Hepatocyte (in vitro differentiated cells): ENCODE data around the gene SLC6A3. TPM values are rescaled to one million over a fixed set of nuclear protein-coding genes. Genes with fewer than 3 reads are reported as not detected.

Experiments
- DNase-seq: peaks from one replicate; pipeline ENCODE4 v3.0.0-alpha.2; 2016; ENCODE audit warnings: low spot score
- H2AFZ ChIP-seq: fragments of 200-600 bp; sonication (generic); 2 replicates; pipeline ENCODE4 v1.6.0; 2016; ENCODE audit warnings: antibody characterized with exemption, mild to moderate bottlenecking
- H3K27ac ChIP-seq: fragments of 200-600 bp; sonication (generic); 2 replicates; pipeline ENCODE4 v1.5.1; 2016; ENCODE audit warnings: mild to moderate bottlenecking
- H3K27me3 ChIP-seq: fragments of 200-600 bp; sonication (generic); 2 replicates; pipeline ENCODE4 v1.6.1; 2016
- H3K36me3 ChIP-seq: fragments of 200-600 bp; sonication (generic); replicated peaks from 2 replicates; pipeline ENCODE4 v1.5.1; 2016; ENCODE audit warnings: low read depth; ENCODE audit not compliant: insufficient read depth
- H3K4me1 ChIP-seq: fragments of 200-600 bp; sonication (generic); 2 replicates; pipeline ENCODE4 v1.5.1; 2016; ENCODE audit warnings: mild to moderate bottlenecking, moderate library complexity; ENCODE audit not compliant: insufficient read depth
- H3K4me2 ChIP-seq: fragments of 200-600 bp; sonication (generic); 2 replicates; pipeline ENCODE4 v1.6.0; 2016
- H3K4me3 ChIP-seq: fragments of 200-600 bp; sonication (generic); 2 replicates; pipeline ENCODE4 v1.5.1; 2016; ENCODE audit warnings: mild to moderate bottlenecking
- H3K79me2 ChIP-seq: fragments of 200-600 bp; sonication (generic); 2 replicates; pipeline ENCODE4 v1.6.0; 2017; ENCODE audit warnings: mild to moderate bottlenecking
- H3K9me2 ChIP-seq: fragments of 200-600 bp; sonication (generic); replicated peaks from 2 replicates; pipeline ENCODE4 v1.6.0; 2017; ENCODE audit warnings: mild to moderate bottlenecking; ENCODE audit not compliant: insufficient read depth
- H3K9me3 ChIP-seq: fragments of 200-600 bp; sonication (generic); 2 replicates; pipeline ENCODE4 v1.5.1; 2016; ENCODE audit warnings: low read depth, mild to moderate bottlenecking
- H4K20me1 ChIP-seq: fragments of 200-600 bp; sonication (generic); 2 replicates; pipeline ENCODE4 v1.6.0; 2016; ENCODE audit warnings: mild to moderate bottlenecking; ENCODE audit not compliant: insufficient read depth, poor library complexity, severe bottlenecking
- EZH2 ChIP-seq: fragments of 200-600 bp; sonication (generic); IDR thresholded peaks from 2 replicates; pipeline ENCODE4 v1.6.1; 2016; ENCODE audit warnings: antibody characterized with exemption, mild to moderate bottlenecking, borderline replicate concordance
- EZH2phosphoT487 ChIP-seq: fragments of 200-600 bp; sonication (generic); IDR thresholded peaks from one replicate; pipeline ENCODE4 v1.6.1; 2018; ENCODE audit warnings: antibody characterized with exemption, mild to moderate bottlenecking, low read depth, moderate library complexity; ENCODE audit not compliant: unreplicated experiment, severe bottlenecking
- WGBS: methylation state at CpG from one replicate; pipeline ENCODE4 v1.1.6; 2016; ENCODE audit warnings: low lambda C conversion rate; ENCODE audit errors: missing lambda C conversion rate; 5-methylcytosine and 5-hydroxymethylcytosine counted together
- polyA plus RNA-seq: library from polyadenylated mRNA; unstranded; fragments of >200 nt; fragmentation: Nextera tagmentation; extraction: Ambion mirVana; gene quantifications from 2 replicates; pipeline ENCODE4 v1.2.1, GENCODE V29; 2016
- total RNA-seq: library from RNA; depleted of rRNA; stranded (reverse); fragments of >200 nt; gene quantifications from 2 replicates; pipeline ENCODE4 v1.2.3, GENCODE V29; 2014
- TF ChIP-seq, protein P1 (sequence below): fragments of 200-600 bp; sonication (generic); IDR thresholded peaks from 2 replicates; pipeline ENCODE4 v1.5.1; 2016; ENCODE audit warnings: antibody characterized with exemption, mild to moderate bottlenecking; ENCODE audit not compliant: poor library complexity

The SLC6A3 gene
- total and polyA plus RNA-seq, 2 experiments from 2014 or later: not detected

GRCh38 chr5:1481959-1482331 is 36.7 kb upstream of the SLC6A3 start:
- TF ChIP-seq EZH2phosphoT487 (no peak), EZH2 (no peak)
- TF ChIP-seq, protein P1, sequence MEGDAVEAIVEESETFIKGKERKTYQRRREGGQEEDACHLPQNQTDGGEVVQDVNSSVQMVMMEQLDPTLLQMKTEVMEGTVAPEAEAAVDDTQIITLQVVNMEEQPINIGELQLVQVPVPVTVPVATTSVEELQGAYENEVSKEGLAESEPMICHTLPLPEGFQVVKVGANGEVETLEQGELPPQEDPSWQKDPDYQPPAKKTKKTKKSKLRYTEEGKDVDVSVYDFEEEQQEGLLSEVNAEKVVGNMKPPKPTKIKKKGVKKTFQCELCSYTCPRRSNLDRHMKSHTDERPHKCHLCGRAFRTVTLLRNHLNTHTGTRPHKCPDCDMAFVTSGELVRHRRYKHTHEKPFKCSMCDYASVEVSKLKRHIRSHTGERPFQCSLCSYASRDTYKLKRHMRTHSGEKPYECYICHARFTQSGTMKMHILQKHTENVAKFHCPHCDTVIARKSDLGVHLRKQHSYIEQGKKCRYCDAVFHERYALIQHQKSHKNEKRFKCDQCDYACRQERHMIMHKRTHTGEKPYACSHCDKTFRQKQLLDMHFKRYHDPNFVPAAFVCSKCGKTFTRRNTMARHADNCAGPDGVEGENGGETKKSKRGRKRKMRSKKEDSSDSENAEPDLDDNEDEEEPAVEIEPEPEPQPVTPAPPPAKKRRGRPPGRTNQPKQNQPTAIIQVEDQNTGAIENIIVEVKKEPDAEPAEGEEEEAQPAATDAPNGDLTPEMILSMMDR: no peak
- Histone ChIP-seq H3K9me2 (no peaks in the 10 kb centered on the region), H3K4me2 (no peak overlapping the region), H3K79me2 (no peaks in the 10 kb centered on the region), H2AFZ (no peak overlapping the region), H3K9me3 (no peaks in the 10 kb centered on the region), H3K36me3 (no peaks in the 10 kb centered on the region), H4K20me1 (no peaks in the 10 kb centered on the region), H3K27ac (no peak overlapping the region), H3K4me1 (no peaks in the 10 kb centered on the region), H3K27me3 (no peaks in the 10 kb centered on the region), H3K4me3 (no peak overlapping the region)
- DNase-seq: no peak
- WGBS: 96% methylated on average over 12 of the region's 12 CpGs

- DNase-seq: no peak
- Histone ChIP-seq H3K4me3 (no peak overlapping the region), H3K79me2 (no peaks in the 10 kb centered on the region), H3K36me3 (no peaks in the 10 kb centered on the region), H3K4me2 (no peak overlapping the region), H3K9me2 (no peaks in the 10 kb centered on the region), H3K4me1 (no peaks in the 10 kb centered on the region), H3K27ac (no peak overlapping the region), H3K9me3 (no peaks in the 10 kb centered on the region), H4K20me1 (no peaks in the 10 kb centered on the region), H3K27me3 (no peaks in the 10 kb centered on the region), H2AFZ (no peak overlapping the region)
- 95% methylated on average over 20 of the region's 26 CpGs for WGBS
- TF ChIP-seq, protein P1: no peak
Observed at GRCh38 chr5:1481266-1481958, 36.2 kb upstream of the SLC6A3 start.

GRCh38 chr5:1480806-1481205 is 35.6 kb upstream of the SLC6A3 start:
- no peaks in the 10 kb centered on the region for H3K9me3 ChIP-seq
- no peaks in the 10 kb centered on the region for H3K79me2 ChIP-seq
- H3K27ac ChIP-seq: no peak overlapping the region
- H3K9me2 ChIP-seq: no peaks in the 10 kb centered on the region
- WGBS: 96% methylated on average over 12 of the region's 12 CpGs
- no peak overlapping the region for H2AFZ ChIP-seq
- no peak overlapping the region for H3K4me3 ChIP-seq
- no peaks in the 10 kb centered on the region for H3K27me3 ChIP-seq
- no peaks in the 10 kb centered on the region for H3K36me3 ChIP-seq
- H3K4me2 ChIP-seq: no peak overlapping the region
- no peak for DNase-seq
- TF ChIP-seq, protein P1: no peak
- no peak for TF ChIP-seq EZH2phosphoT487
- TF ChIP-seq EZH2: no peak
- no peaks in the 10 kb centered on the region for H3K4me1 ChIP-seq
- H4K20me1 ChIP-seq: no peaks in the 10 kb centered on the region

GRCh38 chr5:1480217-1480616 is 35.0 kb upstream of the SLC6A3 start:
- H3K79me2 ChIP-seq: no peaks in the 10 kb centered on the region
- no peak overlapping the region for H2AFZ ChIP-seq
- no peak for TF ChIP-seq EZH2
- TF ChIP-seq, protein P1: no peak
- TF ChIP-seq EZH2phosphoT487: no peak
- no peaks in the 10 kb centered on the region for H3K9me2 ChIP-seq
- no peak overlapping the region for H3K4me2 ChIP-seq
- no peaks in the 10 kb centered on the region for H3K9me3 ChIP-seq
- no peaks in the 10 kb centered on the region for H4K20me1 ChIP-seq
- no peaks in the 10 kb centered on the region for H3K36me3 ChIP-seq
- 83% methylated on average over 14 of the region's 14 CpGs for WGBS
- no peak for DNase-seq
- no peak overlapping the region for H3K4me3 ChIP-seq
- H3K27ac ChIP-seq: no peak overlapping the region
- H3K4me1 ChIP-seq: no peaks in the 10 kb centered on the region
- H3K27me3 ChIP-seq: no peaks in the 10 kb centered on the region
